Cardiac fibroblast (primary cell): ENCODE results near the gene CALHM3.
A peak's percentile ranks its signal among the peaks of the same experiment; 100 is the strongest.
"Not testable (repeated sequence)": the region's sequence is repeated elsewhere in the genome, so short reads cannot be mapped to it uniquely, and the experiment has no call there.

ENCODE experiments used
- DNase-seq, 2 donors: peaks; one replicate each; pipeline versions ENCODE4 v3.0.0 to v3.0.0-alpha.2; 2010; ENCODE audit warnings: low read depth in 2 of 2
- H3K4me3 ChIP-seq, 2 donors: replicated peaks in 1 of 2; 1 replicate in 1 of 2; 2 replicates in 1 of 2; pipeline ENCODE4 v1.5.1; 2011; ENCODE audit warnings: low read depth in 2 of 2, low read length in 2 of 2, mild to moderate bottlenecking in 2 of 2, moderate library complexity in 1 of 2
- TF ChIP-seq, protein P1 (sequence below): IDR thresholded peaks from one replicate; pipeline ENCODE4 v1.5.1; 2011; ENCODE audit warnings: low read depth, mild to moderate bottlenecking, low read length, inconsistent platforms

Gene CALHM3

DNA sequence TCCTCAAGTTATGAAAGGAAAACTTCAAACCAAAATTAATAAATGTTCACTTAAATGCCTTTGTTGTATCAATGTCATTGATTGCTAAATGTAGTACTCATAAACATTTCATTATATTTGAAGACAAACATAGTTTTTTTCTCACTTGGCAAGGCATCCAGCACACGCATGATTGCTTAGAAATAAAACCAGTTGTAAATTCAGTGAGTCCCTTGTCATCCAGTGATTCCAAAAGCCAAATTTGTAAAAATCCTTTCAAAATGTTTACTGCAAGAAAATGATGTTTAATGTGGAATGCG is 8.3 kb upstream of the CALHM3 start:
- TF ChIP-seq, protein P1, sequence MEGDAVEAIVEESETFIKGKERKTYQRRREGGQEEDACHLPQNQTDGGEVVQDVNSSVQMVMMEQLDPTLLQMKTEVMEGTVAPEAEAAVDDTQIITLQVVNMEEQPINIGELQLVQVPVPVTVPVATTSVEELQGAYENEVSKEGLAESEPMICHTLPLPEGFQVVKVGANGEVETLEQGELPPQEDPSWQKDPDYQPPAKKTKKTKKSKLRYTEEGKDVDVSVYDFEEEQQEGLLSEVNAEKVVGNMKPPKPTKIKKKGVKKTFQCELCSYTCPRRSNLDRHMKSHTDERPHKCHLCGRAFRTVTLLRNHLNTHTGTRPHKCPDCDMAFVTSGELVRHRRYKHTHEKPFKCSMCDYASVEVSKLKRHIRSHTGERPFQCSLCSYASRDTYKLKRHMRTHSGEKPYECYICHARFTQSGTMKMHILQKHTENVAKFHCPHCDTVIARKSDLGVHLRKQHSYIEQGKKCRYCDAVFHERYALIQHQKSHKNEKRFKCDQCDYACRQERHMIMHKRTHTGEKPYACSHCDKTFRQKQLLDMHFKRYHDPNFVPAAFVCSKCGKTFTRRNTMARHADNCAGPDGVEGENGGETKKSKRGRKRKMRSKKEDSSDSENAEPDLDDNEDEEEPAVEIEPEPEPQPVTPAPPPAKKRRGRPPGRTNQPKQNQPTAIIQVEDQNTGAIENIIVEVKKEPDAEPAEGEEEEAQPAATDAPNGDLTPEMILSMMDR = no peak
- no peak for DNase-seq
- no peak overlapping the region for H3K4me3 ChIP-seq

DNA sequence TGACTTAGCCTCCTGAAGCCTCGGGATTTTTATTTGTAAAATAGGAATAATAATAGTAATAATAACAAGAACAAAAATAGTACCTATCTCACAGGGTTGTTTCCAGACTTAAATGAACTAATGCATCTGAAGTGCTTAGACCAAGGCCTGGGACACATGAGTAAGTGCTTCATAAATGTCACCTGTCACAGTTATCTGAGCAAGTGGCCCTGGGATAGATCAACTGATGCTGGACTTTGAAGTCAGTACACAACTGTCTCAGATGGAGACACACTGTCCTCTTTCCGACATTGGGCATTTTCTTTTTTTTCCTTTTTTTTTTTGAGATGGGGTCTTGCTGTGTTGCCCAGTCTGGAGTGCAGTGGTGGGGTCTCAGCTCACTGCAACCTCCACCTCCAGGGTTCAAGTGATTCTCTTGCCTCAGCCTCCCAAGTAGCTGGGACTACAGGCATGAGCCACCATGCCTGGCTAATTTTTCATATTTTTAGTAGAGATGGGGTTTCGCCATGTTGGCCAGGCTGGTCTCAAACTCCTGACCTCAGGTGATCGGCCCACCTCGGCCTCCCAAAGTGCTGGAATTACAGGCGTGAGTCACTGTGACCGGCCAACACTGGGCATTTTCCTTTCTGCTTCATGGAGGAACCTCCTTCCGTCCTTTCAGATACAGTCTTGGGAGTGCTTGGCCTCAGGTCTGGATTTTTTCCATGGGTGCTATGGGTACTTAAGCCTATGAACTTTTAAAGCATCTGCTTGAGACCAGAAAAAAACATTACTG is 7.8 kb upstream of the CALHM3 start:
- DNase-seq, H3K4me3 ChIP-seq: not testable (repeated sequence)

DNA sequence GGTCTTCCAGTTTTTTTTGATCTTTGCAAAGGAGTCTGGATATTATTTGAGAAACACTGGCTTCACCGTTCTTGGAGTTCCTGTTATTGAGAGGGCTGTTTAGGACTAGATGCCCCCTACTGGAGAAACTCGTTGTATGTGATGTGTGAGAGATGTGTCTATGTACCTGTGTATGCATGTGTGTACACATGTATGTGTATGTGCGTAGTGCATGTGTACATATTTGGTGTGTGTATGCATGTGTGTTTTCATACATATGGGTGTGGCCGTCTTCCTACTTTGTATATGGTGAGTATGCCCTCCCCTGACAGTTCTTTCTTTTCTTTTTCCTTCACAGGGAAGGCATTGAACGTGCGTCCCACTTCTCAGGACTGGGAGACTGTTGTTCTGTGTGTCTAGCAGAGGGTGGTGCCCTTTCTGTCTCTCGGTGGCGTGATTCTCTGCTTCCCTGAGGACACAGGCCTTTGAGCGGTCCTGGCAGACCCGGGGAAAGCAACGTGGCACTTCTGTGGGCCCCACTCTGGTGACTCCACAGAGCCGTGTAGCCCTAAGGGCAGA is 3.0 kb upstream of the CALHM3 start:
- peak; percentile 88 to 89 for DNase-seq
- no peak overlapping the region for H3K4me3 ChIP-seq
- TF ChIP-seq, protein P1 = peak; percentile 75

DNA sequence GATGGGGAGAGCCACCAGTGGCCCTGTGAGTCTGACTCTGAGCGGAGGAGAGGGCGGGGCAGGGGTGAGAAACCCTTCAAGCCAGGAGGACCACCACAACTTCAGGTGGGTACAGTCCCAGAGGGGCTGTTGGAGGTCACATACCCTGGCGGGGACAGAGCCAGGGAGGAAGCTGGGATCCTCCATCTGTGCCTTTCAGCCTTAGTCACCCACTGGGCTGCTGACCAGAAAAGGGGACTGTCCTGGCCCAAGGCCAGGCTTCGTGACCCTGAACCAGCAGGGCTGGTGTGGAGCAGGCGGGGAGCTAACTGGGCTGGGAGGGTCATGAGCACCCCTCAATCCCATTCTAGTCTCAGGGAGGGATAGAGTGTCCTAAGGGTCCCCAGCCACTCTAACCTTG is 1.5 kb upstream of the CALHM3 start:
- H3K4me3 ChIP-seq = no peak overlapping the region
- TF ChIP-seq, protein P1 = no peak
- peak; percentile 45 to 55 for DNase-seq

DNA sequence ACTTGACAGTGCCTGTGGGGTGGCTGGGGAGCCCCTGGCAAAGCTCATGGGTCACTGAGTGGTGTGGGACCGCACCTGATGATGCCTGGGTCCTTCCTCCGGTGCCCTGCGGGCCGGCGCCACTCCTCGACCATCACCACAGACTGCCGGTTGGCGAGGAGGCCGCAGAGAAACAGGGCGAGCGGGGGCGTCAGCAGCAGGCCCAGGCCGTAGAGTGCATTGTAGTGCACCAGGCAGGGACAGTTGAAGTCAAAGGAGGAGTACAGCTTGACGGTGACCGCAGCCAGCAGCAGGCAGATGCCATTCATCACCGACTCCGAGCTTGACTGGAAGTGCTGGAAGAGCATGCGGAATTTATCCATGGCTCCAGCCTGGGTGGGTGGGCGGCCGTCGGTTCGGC is 369 bp downstream of the CALHM3 start:
- TF ChIP-seq, protein P1 = no peak
- no peak overlapping the region for H3K4me3 ChIP-seq
- no peak for DNase-seq

DNA sequence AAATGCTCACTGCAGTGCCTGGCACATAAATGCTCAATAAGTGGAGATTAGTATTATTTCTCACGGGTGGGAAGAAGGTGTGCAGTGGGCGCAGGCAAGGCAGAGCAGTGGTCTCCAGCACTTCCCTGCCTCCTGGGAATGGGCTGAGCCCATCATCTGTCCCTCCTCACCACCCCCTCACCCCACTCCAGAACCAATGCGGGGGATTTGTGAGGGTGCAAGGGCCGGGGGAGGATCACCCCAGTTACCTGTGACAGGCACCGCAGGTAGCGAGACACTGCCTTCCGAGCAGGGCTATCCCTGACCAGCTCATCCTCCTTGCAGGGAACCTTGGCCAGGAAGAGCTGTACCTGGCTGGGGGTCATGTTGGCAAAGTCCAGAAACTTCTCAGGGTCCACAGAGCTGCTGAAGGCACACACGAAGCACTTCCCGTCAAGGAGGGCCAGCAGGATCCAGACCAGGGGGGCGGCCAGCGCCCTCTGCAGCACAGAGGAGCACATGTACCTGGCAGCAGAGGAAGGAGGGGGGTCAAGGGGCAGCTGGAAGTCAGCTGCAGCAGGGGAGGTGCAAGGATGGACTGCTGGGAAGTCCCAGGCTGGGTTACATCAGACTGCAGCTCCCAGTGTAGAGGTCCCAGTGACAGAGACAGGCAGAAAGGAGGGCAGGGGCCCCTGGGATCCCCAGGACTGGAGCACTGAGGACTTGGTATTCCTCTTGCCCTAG is 2.8 kb downstream of the CALHM3 start:
- DNase-seq = peak in 1 of 2 donors; percentile 40
- TF ChIP-seq, protein P1 = peak; percentile 5
- H3K4me3 ChIP-seq = no peak overlapping the region

DNA sequence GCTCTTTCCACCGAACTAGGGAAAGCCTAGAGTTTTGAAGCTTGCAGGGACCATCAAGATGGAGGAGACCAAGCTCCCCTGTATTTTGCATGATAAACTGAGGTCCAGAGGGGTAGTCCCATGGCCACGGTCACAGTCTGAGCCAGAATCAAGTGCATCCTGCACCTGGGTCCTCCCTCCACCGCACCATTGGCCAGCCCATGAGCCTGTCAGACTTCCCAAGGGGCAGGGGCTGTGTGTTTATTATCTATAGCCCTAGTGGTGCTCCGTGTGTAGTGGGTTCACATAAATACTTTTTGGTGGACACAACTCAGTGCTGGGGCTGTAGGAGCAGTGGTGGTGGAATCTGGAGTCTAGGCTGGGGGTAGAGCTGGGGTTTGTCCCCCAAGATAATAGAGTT is 3.6 kb downstream of the CALHM3 start:
- DNase-seq = no peak

More for the DNA sequence above, 3.6 kb downstream of the CALHM3 start:
- TF ChIP-seq, protein P1 = no peak
- H3K4me3 ChIP-seq = no peak overlapping the region
